Stimulated activated CD4-positive, alpha-beta T cell treated with anti-CD3 and anti-CD28 coated beads, TNF-alpha, amount 100 ng/mL, for 48 hours (primary cell): Measurements from ENCODE around the gene SPDYE18.
"Not testable (repeated sequence)": the region's sequence is repeated elsewhere in the genome, so short reads cannot be mapped to it uniquely, and the experiment has no call there.

ENCODE experiments used
- DNase-seq, 3 donors: peaks; one replicate each; pipeline ENCODE4 v3.0.0-alpha.2; 2020; ENCODE audit warnings: low read depth in 3 of 3

SPDYE18 gene

GRCh38 chr7:77006127-77007110 is 55.9 kb downstream of the SPDYE18 start:
- DNase-seq, result not testable (repeated sequence)

GRCh38 chr7:77005461-77006057 is 56.8 kb downstream of the SPDYE18 start:
- DNase-seq, result not testable (repeated sequence)

- not testable (repeated sequence) for DNase-seq
Measured at GRCh38 chr7:77004151-77004550, 58.2 kb downstream of the SPDYE18 start.

- not testable (repeated sequence) for DNase-seq
Measured at GRCh38 chr7:77003241-77003640, 59.1 kb downstream of the SPDYE18 start.

- DNase-seq, result not testable (repeated sequence)
Measured at GRCh38 chr7:77002678-77003233, 59.6 kb downstream of the SPDYE18 start.

DNA sequence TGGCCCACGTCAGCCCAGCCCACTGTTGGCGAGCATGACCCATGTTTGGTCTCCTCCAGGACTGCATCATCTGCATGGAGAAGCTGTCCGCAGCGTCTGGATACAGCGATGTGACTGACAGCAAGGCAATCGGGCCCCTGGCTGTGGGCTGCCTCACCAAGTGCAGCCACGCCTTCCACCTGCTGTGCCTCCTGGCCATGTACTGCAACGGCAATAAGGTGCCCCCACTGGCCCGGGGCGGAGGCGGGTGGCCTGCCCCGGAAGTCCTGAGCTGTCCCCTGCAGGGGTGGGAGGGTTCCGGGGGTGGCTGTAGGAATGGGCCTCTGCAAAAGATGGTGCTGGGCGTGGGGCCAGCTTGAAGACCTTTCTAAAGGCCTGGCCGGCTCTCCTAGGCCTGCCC is 60.3 kb downstream of the SPDYE18 start:
- DNase-seq, result not testable (repeated sequence)
